HEK293T (cell line): Measurements from ENCODE around the gene CCT3.

ENCODE experiments used
- CTCF ChIA-PET: fragments of 350-600 bp; formaldehyde crosslinking; extraction: SDS; loops from one replicate; lab custom pipeline; 2021; ENCODE audit warnings: antibody characterized with exemption, inconsistent platforms; lab: Yijun Ruan, JAX
- POLR2A ChIA-PET: fragments of 350-600 bp; formaldehyde crosslinking; extraction: SDS; loops from one replicate; lab custom pipeline; 2020; ENCODE audit warnings: antibody characterized with exemption, inconsistent platforms; lab: Yijun Ruan, JAX
- DNase-seq: peaks from one replicate; pipeline ENCODE4 v3.0.0; 2012; ENCODE audit warnings: mixed read lengths; ENCODE audit errors: extremely low spot score
- ARNT ChIP-seq: fragments of 450-650 bp; IDR thresholded peaks from 2 replicates; pipeline ENCODE4 v1.6.1; 2017; ENCODE audit warnings: mild to moderate bottlenecking
- BHLHE40 ChIP-seq: fragments of 450-650 bp; IDR thresholded peaks from 2 replicates; pipeline ENCODE4 v1.6.1; 2016; ENCODE audit warnings: mild to moderate bottlenecking, moderate library complexity, borderline replicate concordance
- CTBP1 ChIP-seq: fragments of 450-650 bp; IDR thresholded peaks from 2 replicates; pipeline ENCODE4 v1.6.1; 2016; ENCODE audit warnings: borderline replicate concordance
- ELF4 ChIP-seq: fragments of 450-650 bp; IDR thresholded peaks from 2 replicates; pipeline ENCODE4 v1.6.1; 2017; ENCODE audit warnings: antibody characterized with exemption
- FOXA1 ChIP-seq: fragments of 450-650 bp; IDR thresholded peaks from 2 replicates; pipeline ENCODE4 v1.6.1; 2016; ENCODE audit warnings: mild to moderate bottlenecking
- FOXK2 ChIP-seq: fragments of 450-650 bp; IDR thresholded peaks from 2 replicates; pipeline ENCODE4 v1.6.1; 2016; ENCODE audit warnings: mild to moderate bottlenecking
- FOXM1 ChIP-seq: fragments of 450-650 bp; IDR thresholded peaks from 2 replicates; pipeline ENCODE4 v1.6.1; 2017; ENCODE audit warnings: mild to moderate bottlenecking, borderline replicate concordance
- HDGF ChIP-seq: fragments of 450-650 bp; IDR thresholded peaks from 2 replicates; pipeline ENCODE4 v1.6.1; 2017; ENCODE audit warnings: antibody characterized with exemption, borderline replicate concordance
- L3MBTL2 ChIP-seq: fragments of 450-650 bp; conservative IDR thresholded peaks from 2 replicates; pipeline ENCODE4 v1.6.1; 2016; ENCODE audit warnings: mild to moderate bottlenecking
- LEF1 ChIP-seq: fragments of 450-650 bp; IDR thresholded peaks from 2 replicates; pipeline ENCODE4 v1.6.1; 2017; ENCODE audit warnings: mild to moderate bottlenecking, borderline replicate concordance
- NFRKB ChIP-seq: fragments of 450-650 bp; IDR thresholded peaks from 2 replicates; pipeline ENCODE4 v1.6.1; 2016; ENCODE audit warnings: mild to moderate bottlenecking, moderate library complexity
- SP1 ChIP-seq: fragments of 450-650 bp; IDR thresholded peaks from 2 replicates; pipeline ENCODE4 v1.6.1; 2017
- SUZ12 ChIP-seq: fragments of 450-650 bp; IDR thresholded peaks from 2 replicates; pipeline ENCODE4 v1.6.1; 2016; ENCODE audit warnings: mild to moderate bottlenecking
- TARDBP ChIP-seq: fragments of 450-650 bp; IDR thresholded peaks from 2 replicates; pipeline ENCODE4 v1.6.1; 2016
- ZNF384 ChIP-seq: fragments of 450-650 bp; IDR thresholded peaks from 2 replicates; pipeline ENCODE4 v1.6.1; 2016
- TF ChIP-seq, protein P1 (sequence below): fragments of 450-650 bp; IDR thresholded peaks from 2 replicates; pipeline ENCODE4 v1.6.1; 2016

The CCT3 gene

DNA sequence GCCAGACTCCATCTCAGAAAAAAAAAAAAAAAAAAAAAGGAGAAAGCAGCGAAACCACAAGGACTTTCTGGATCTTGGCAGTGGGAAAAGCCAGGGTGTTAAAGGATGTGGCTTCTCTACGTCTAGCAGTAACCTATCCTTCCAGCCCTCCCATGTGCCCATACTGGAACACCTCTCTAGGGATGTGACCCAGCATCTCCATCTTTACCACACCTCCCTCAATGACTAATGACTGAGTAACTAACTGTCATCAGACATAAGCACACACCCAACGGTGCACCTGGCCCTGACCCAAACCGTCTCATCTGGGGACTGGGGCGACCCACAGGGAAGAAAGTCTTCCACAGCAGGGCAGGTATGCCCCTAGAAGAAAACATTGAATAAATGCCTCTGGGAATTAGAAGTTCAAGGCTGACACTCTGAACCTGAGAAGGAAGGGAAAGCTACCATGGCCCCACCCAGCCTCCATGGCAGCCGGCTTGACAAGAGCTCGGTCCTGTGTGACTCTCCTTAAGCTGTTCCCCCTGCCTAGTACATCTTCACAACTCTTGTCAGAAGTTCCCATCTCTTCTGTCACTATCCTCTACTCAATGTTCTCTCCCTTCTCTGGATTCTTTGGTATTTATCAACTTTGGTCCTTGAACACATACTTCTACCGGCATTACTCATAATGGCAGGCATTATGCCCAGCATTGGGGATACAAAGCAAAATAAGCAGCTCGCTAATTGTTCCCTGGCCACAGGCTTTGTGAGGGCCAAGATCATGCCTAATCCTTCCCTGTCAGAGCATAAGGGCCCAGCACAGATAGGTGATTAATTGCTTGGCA, 75.4 kb downstream of the CCT3 start:
- CTCF ChIA-PET, result no interaction called here
- no peak for DNase-seq
- no peak for TF ChIP-seq TARDBP
- no peak for TF ChIP-seq CTBP1
- no peak for TF ChIP-seq FOXM1
- TF ChIP-seq, protein P1, sequence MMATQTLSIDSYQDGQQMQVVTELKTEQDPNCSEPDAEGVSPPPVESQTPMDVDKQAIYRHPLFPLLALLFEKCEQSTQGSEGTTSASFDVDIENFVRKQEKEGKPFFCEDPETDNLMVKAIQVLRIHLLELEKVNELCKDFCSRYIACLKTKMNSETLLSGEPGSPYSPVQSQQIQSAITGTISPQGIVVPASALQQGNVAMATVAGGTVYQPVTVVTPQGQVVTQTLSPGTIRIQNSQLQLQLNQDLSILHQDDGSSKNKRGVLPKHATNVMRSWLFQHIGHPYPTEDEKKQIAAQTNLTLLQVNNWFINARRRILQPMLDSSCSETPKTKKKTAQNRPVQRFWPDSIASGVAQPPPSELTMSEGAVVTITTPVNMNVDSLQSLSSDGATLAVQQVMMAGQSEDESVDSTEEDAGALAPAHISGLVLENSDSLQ, result no peak
- no peak for TF ChIP-seq ZNF384
- TF ChIP-seq L3MBTL2, result no peak
- TF ChIP-seq NFRKB, result no peak
- no peak for TF ChIP-seq FOXA1
- TF ChIP-seq LEF1, result no peak
- TF ChIP-seq HDGF, result no peak
- TF ChIP-seq SP1, result no peak
- no peak for TF ChIP-seq ARNT
- no peak for TF ChIP-seq BHLHE40
- no peak for TF ChIP-seq ELF4
- no peak for TF ChIP-seq SUZ12
- no peak for TF ChIP-seq FOXK2
- POLR2A ChIA-PET, result interaction anchor here (0.8 to 1.2 kb wide), 2 partner anchors 19 to 50 kb away, joined by 3 to 4 read pairs; partner anchors contain the start of gene PMF1

DNA sequence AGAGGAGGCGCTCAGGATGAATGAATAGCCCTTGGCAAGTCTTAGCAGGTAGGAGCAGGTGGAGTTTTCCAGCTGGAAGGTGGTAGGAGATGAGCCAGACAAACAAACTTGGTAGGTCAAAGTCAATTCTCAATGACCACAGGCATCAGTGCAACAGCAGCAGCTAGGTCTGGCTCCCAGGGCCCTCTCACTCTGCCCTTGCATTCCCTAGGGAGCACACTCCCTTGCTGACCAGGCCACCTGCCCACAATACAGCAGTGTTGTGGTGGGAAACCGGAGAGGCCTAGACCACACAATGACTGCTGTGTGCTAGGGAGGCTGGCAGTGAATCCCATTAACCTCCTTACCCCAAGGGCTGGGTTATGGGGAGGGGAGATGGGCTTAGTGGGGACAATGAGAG, 77.2 kb downstream of the CCT3 start:
- CTCF ChIA-PET, result no interaction called here
- no peak for DNase-seq
- no peak for TF ChIP-seq L3MBTL2
- TF ChIP-seq ELF4, result no peak
- no peak for TF ChIP-seq BHLHE40
- no peak for TF ChIP-seq LEF1
- TF ChIP-seq FOXM1, result no peak
- no peak for TF ChIP-seq ZNF384
- TF ChIP-seq FOXK2, result no peak
- TF ChIP-seq SP1, result no peak
- TF ChIP-seq ARNT, result no peak
- POLR2A ChIA-PET, result interaction anchor here (1.3 kb wide), 1 partner anchor 12 kb away, joined by 4 read pairs; no protein-coding TSS in a partner anchor

DNA sequence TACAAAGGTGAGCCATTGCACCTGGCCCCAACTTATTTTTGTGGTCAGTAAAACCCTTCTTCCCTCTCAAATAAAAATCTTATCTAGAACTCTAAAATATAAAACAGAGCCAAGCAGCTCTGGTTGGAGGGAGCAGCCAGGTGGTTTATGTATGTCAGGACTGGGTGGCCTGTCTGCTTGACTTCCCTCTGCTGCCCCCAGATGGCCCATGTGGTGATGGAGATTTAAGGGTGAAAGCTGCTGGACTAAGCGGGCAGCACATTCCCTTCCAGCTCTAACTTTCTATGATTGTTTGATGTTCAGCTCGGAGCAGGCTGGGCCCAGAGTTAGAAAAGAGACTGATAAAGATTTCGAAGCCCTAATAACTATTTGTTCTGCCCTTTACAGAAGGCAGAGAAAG, 78.3 kb downstream of the CCT3 start:
- ChIA-PET POLR2A (interaction anchor here (1.2 to 1.3 kb wide), 2 partner anchors 13 to 22 kb away, joined by 4 to 5 read pairs; partner anchors contain the start of gene SMG5), CTCF (no interaction called here)
- no peak for TF ChIP-seq FOXM1
- TF ChIP-seq ARNT, result no peak
- TF ChIP-seq ELF4, result no peak
- TF ChIP-seq SP1, result no peak
- no peak for TF ChIP-seq HDGF
- TF ChIP-seq FOXA1, result no peak
- TF ChIP-seq SUZ12, result no peak
- no peak for TF ChIP-seq NFRKB
- no peak for TF ChIP-seq ZNF384
- no peak for TF ChIP-seq FOXK2
- no peak for TF ChIP-seq BHLHE40
- TF ChIP-seq, protein P1, result no peak
- TF ChIP-seq CTBP1, result no peak
- no peak for TF ChIP-seq LEF1
- TF ChIP-seq TARDBP, result no peak
- no peak for TF ChIP-seq L3MBTL2
- no peak for DNase-seq
